Ovary (tissue), 3 donors: ENCODE results near the gene TP63.

Source experiments
- CTCF ChIP-seq, 3 donors: fragments of 450-650 bp in 2 of 3; fragments of 200-600 bp in 1 of 3; IDR thresholded peaks; one replicate each; pipeline versions ENCODE4 v1.5.1 to v1.8.0; 2016 to 2022; ENCODE audit warnings: antibody characterized with exemption in 3 of 3, mild to moderate bottlenecking in 1 of 3
- EP300 ChIP-seq: sonication (generic); formaldehyde crosslinking; IDR thresholded peaks from one replicate; pipeline ENCODE4 v1.6.1; 2017; ENCODE audit warnings: antibody characterized with exemption
- POLR2A ChIP-seq: fragments of 450-650 bp; IDR thresholded peaks from one replicate; pipeline ENCODE4 v1.6.1; 2017; ENCODE audit warnings: antibody characterized with exemption, mild to moderate bottlenecking, moderate library complexity
- donor health status: DM: no; HTN: no; CAD: no.

DNA sequence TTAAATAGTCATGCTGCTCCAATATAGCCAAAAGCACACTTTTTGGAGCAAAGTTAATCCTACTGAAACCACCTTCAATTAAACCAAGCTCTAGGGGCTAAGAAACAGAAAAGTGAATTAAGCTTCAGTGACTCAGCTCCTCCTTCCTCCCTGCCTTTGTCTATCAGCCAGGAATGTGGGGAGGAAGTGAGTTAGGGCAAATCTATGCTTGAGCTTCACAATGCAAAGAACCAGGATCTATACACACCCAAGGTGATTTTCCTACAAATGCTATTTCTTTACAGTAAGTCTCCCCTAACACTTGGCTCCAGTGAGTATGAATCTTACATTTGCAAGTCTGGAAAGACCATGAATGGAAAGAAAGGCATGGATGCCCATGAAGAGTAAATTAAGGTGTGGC is 277.5 kb downstream of the TP63 start:
- TF ChIP-seq CTCF (IDR thresholded peaks at IDR 0.05) (no peak), POLR2A (no peak), EP300 (no peak)
